Endothelial cell of umbilical vein (primary cell): Measurements from ENCODE around the gene INO80C. TPM values are rescaled to one million over a fixed set of nuclear protein-coding genes. Genes with fewer than 3 reads are reported as not detected.

Source experiments
- BruUV-seq: library from RNA; stranded (reverse); fragments of 400-500 nt; replicated peaks from 2 replicates; lab custom pipeline; 2021; lab: Mats Ljungman, UMichigan
- CTCF ChIA-PET: fragments of 300-600, 350-600 bp; sonication (Branson Sonifier 250); formaldehyde crosslinking; loops from one replicate; lab custom pipeline; 2021; ENCODE audit warnings: antibody characterized with exemption, inconsistent platforms; lab: Charles Lee
- POLR2A ChIA-PET: fragments of 300-600, 350-600 bp; sonication (Branson Sonifier 250); formaldehyde crosslinking; loops from one replicate; lab custom pipeline; 2021; ENCODE audit warnings: antibody characterized with exemption, inconsistent platforms; lab: Charles Lee
- DNase-seq: peaks from one replicate; pipeline ENCODE4 v3.0.0-alpha.2; 2011; ENCODE audit warnings: low read depth, low spot score
- FAIRE-seq: peaks from 2 replicates; lab custom pipeline; 2011; peaks lifted over from hg19 to GRCh38; lab: Jason Lieb, UNC
- H2AFZ ChIP-seq: 2 replicates; pipeline ENCODE4 v1.6.0; 2012; ENCODE audit warnings: low read depth, low read length, control low read depth, inconsistent platforms
- H3K27ac ChIP-seq: 2 replicates; pipeline ENCODE4 v1.5.1; 2011; ENCODE audit warnings: low read depth, mild to moderate bottlenecking, control low read depth, low read length, moderate library complexity; ENCODE audit not compliant: insufficient read depth
- H3K27me3 ChIP-seq, 2 experiments: 2 replicates each; pipeline versions ENCODE4 v1.6.0 to v1.6.1; 2011; ENCODE audit warnings: low read length in 2 of 2, mixed read lengths in 1 of 2; ENCODE audit not compliant: control insufficient read depth in 2 of 2, insufficient read depth in 2 of 2
- H3K36me3 ChIP-seq, 2 experiments: 2 replicates in 1 of 2; 3 replicates in 1 of 2; pipeline ENCODE4 v1.5.1; 2011; ENCODE audit warnings: low read length in 2 of 2, mild to moderate bottlenecking in 1 of 2, moderate library complexity in 1 of 2; ENCODE audit not compliant: control insufficient read depth in 2 of 2, insufficient read depth in 2 of 2; ENCODE audit errors: extremely low read depth in 1 of 2
- H3K4me1 ChIP-seq: 3 replicates; pipeline ENCODE4 v1.5.1; 2011; ENCODE audit warnings: mild to moderate bottlenecking, low read length; ENCODE audit not compliant: control insufficient read depth, insufficient read depth; ENCODE audit errors: extremely low read depth
- H3K4me2 ChIP-seq: 2 replicates; pipeline ENCODE4 v1.6.1; 2011; ENCODE audit warnings: low read length, control low read depth, mixed read lengths; ENCODE audit not compliant: insufficient read depth
- H3K4me3 ChIP-seq, 3 experiments: fragments of 200-600 bp in 1 of 3; sonication (generic), shearing (Covaris generic) in 1 of 3; replicated peaks in 1 of 3; 2 replicates each; pipeline ENCODE4 v1.5.1; 2011 to 2016; ENCODE audit warnings: control low read depth in 3 of 3, low read length in 3 of 3, mild to moderate bottlenecking in 2 of 3, inconsistent platforms in 1 of 3, low read depth in 1 of 3, moderate library complexity in 1 of 3; ENCODE audit not compliant: insufficient read depth in 1 of 3
- H3K79me2 ChIP-seq: 2 replicates; pipeline ENCODE4 v1.6.0; 2012; ENCODE audit warnings: low read length, inconsistent platforms; ENCODE audit not compliant: control insufficient read depth, insufficient read depth
- H3K9ac ChIP-seq: replicated peaks from 2 replicates; pipeline ENCODE3; 2011; ENCODE audit warnings: low read length, control low read depth; ENCODE audit not compliant: insufficient read depth; ENCODE audit errors: extremely low read depth
- H3K9me1 ChIP-seq: replicated peaks from 3 replicates; pipeline ENCODE4 v1.6.0; 2011; ENCODE audit warnings: mild to moderate bottlenecking, low read length; ENCODE audit not compliant: control insufficient read depth, insufficient read depth; ENCODE audit errors: extremely low read depth
- H3K9me3 ChIP-seq: replicated peaks from 2 replicates; pipeline ENCODE4 v1.5.1; 2012; ENCODE audit warnings: low read length, inconsistent platforms; ENCODE audit not compliant: control insufficient read depth, insufficient read depth
- H4K20me1 ChIP-seq: replicated peaks from 2 replicates; pipeline ENCODE3; 2011; ENCODE audit warnings: mild to moderate bottlenecking, low read length; ENCODE audit not compliant: control insufficient read depth, insufficient read depth; ENCODE audit errors: extremely low read depth
- EZH2 ChIP-seq: IDR thresholded peaks from 2 replicates; pipeline ENCODE4 v1.6.1; 2012; ENCODE audit warnings: borderline replicate concordance, low read depth, mild to moderate bottlenecking, moderate library complexity, low read length, inconsistent platforms; ENCODE audit not compliant: severe bottlenecking
- FOS ChIP-seq: IDR thresholded peaks from 2 replicates; pipeline ENCODE4 v1.6.1; 2011; ENCODE audit warnings: mild to moderate bottlenecking, low read length, moderate library complexity, borderline replicate concordance; ENCODE audit not compliant: insufficient read depth
- GATA2 ChIP-seq: IDR thresholded peaks from 2 replicates; pipeline ENCODE4 v1.7.0; 2011; ENCODE audit warnings: low read depth, mild to moderate bottlenecking, moderate library complexity, mixed read lengths, low read length; ENCODE audit not compliant: insufficient read length, insufficient read depth
- JUN ChIP-seq: IDR thresholded peaks from 2 replicates; pipeline ENCODE4 v1.6.1; 2011; ENCODE audit warnings: borderline replicate concordance, low read depth; ENCODE audit not compliant: insufficient read length, insufficient read depth
- MYC ChIP-seq: IDR thresholded peaks from one replicate; pipeline ENCODE4 v1.6.1; 2011; ENCODE audit warnings: mild to moderate bottlenecking, low read depth, low read length
- POLR2A ChIP-seq: IDR thresholded peaks from 2 replicates; pipeline ENCODE4 v1.6.1; 2012; ENCODE audit warnings: low read depth, mild to moderate bottlenecking, control low read depth, low read length
- POLR2AphosphoS5 ChIP-seq: IDR thresholded peaks from 2 replicates; pipeline ENCODE4 v1.6.1; 2012; ENCODE audit warnings: low read depth, mild to moderate bottlenecking, control low read depth, low read length, moderate library complexity; ENCODE audit not compliant: insufficient read depth
- dilution Hi-C: fragments of 300-500 bp; cut with MboI; formaldehyde crosslinking; loops from one replicate; pipeline ENCODE4 v1.15.0; 2019; ENCODE audit warnings: low sequenced_read_pairs; ENCODE audit not compliant: extremely low pct_ligation_motif_present
- intact Hi-C: fragments of 100-400 bp; cut with micrococcal nuclease; formaldehyde crosslinking; loops from one replicate; pipeline ENCODE4 v1.10.0; 2022
- polyA plus RNA-seq, 4 experiments: library from polyadenylated mRNA; depleted of rRNA in 3 of 4; stranded (reverse) in 3 of 4; unstranded in 1 of 4; fragments of >200 nt; gene quantifications; 2 replicates each; pipeline versions ENCODE4 v1.2.1 to v1.2.3, GENCODE V29; 2011 to 2012; ENCODE audit warnings: missing spikeins in 1 of 4
- total RNA-seq: library from RNA; stranded (reverse); gene quantifications from 2 replicates; pipeline ENCODE4 v1.2.3, GENCODE V29; 2021
- TF ChIP-seq, protein P1 (sequence below): IDR thresholded peaks from 2 replicates; pipeline ENCODE4 v1.6.1; 2011; ENCODE audit not compliant: insufficient read depth, insufficient read length
- TF ChIP-seq, protein P2 (sequence below), 2 donors: IDR thresholded peaks; 1 replicate in 1 of 2; 2 replicates in 1 of 2; pipeline ENCODE4 v1.5.1; 2011; ENCODE audit warnings: low read length in 2 of 2, mild to moderate bottlenecking in 2 of 2, moderate library complexity in 2 of 2, control low read depth in 1 of 2, inconsistent platforms in 1 of 2, low read depth in 1 of 2; ENCODE audit not compliant: insufficient read depth in 1 of 2; ENCODE audit errors: extremely low read depth in 1 of 2

The INO80C gene
- total and polyA plus RNA-seq, 2 donors (not counting 3 experiments of a cell fraction or from before 2014, with no cell fraction given), result 43.4 to 56.0 TPM

DNA sequence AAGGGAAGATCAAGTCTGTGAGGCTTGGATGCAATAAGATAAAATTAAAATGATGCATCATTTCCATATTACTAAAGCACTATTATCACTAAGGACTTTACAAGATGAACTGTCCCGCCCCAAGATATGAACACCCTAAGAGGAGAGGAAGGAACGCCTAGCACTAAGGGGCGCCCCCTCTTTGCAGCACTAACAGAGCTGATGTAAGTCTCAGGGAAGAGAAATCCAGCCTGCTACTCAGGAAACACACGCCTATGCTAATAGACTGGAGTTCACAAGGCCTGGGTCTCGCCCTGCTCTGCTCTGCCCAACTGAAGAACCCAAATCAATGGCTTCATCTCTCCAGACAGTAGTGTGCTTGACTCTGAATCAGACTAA, 6.1 kb downstream of the INO80C start:
- ChIA-PET POLR2A (interaction anchor here (1.1 to 1.2 kb wide), 2 partner anchors 13 to 33 kb away, joined by 3 to 5 read pairs; no protein-coding TSS in a partner anchor), CTCF (interaction anchor here (1.2 to 3.8 kb wide), 5 partner anchors 11 to 24 kb away, joined by 3 to 23 read pairs (median 6); no protein-coding TSS in a partner anchor)
- no peak overlapping the region for H3K4me3 ChIP-seq
- peaks cover 56% of the 10 kb centered on the region for H3K79me2 ChIP-seq
- peaks cover 42% of the 10 kb centered on the region for H3K4me1 ChIP-seq
- peak; percentile 73 for FAIRE-seq
- H2AFZ ChIP-seq, result peak overlapping the region; percentile 14
- dilution Hi-C loops (no loop called here), intact Hi-C loops (loop anchor here (10.0 kb wide), 1 partner anchor 223 kb away; no protein-coding TSS in a partner anchor)
- no peaks in the 10 kb centered on the region for H3K9me1 ChIP-seq
- no peak for TF ChIP-seq MYC
- no peak overlapping the region for H3K9ac ChIP-seq
- BruUV-seq, result no TSS peak
- no peaks in the 10 kb centered on the region for H3K27me3 ChIP-seq
- no peaks in the 10 kb centered on the region for H3K36me3 ChIP-seq
- peak overlapping the region; percentile 28 for H3K27ac ChIP-seq
- peak; percentile 47 for DNase-seq
- peak overlapping the region; percentile 1 for H3K4me2 ChIP-seq
- no peaks in the 10 kb centered on the region for H3K9me3 ChIP-seq
- H4K20me1 ChIP-seq, result no peaks in the 10 kb centered on the region

DNA sequence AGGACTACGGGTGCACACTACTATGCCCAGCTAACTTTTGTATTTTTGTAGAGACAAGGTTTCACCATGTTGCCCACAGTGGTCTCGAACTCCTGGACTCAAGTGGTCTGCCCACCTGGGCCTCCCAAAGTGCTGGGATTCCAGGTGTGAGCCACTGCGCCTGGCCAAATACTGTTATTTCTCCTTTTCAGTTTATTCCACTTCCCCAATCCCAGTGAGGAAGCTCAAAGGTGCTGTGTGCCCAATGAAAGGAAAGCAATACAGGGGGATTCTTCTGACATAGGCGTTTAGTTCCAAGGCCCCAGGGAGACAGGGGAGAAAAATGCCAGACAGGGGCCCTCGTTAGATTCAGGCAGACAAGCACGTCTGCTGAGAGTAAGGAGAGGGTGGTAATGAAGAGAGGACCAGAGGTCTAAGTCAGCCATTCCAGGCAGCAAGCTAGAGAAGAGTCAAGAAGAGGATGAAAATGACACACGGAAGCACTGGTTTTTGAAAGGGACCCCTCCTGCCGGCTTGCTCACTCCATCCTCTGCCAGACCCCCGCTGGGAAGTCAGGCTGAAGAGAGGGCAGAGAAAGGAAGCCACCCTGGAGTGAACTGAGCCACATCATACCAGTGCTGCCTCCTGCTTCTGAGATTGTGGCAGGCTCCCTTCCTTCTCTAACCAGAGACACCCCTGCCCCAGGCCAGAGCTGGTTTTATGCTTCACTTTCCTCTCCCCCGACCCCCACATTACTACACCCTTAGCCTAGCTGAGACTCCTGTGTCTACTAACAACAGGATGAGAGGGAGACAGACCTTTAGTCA, 6.7 kb downstream of the INO80C start:
- ChIA-PET POLR2A (interaction anchor here (1.1 to 1.2 kb wide), 2 partner anchors 12 to 32 kb away, joined by 3 to 5 read pairs; no protein-coding TSS in a partner anchor), CTCF (interaction anchor here (1.0 to 3.8 kb wide), 6 partner anchors 11 to 459 kb away, joined by 3 to 23 read pairs (median 6); no protein-coding TSS in a partner anchor)
- FAIRE-seq, result no peak
- peak overlapping the region; percentile 15 for H3K27ac ChIP-seq
- peaks cover 36% of the 10 kb centered on the region for H3K4me1 ChIP-seq
- H3K36me3 ChIP-seq, result no peaks in the 10 kb centered on the region
- H3K27me3 ChIP-seq, result no peaks in the 10 kb centered on the region
- intact Hi-C loops, result loop anchor here (1.0 to 10.0 kb wide), 2 partner anchors 12 to 224 kb away; no protein-coding TSS in a partner anchor
- BruUV-seq, result no TSS peak
- H4K20me1 ChIP-seq, result no peaks in the 10 kb centered on the region
- no peak for DNase-seq
- H3K9me3 ChIP-seq, result no peaks in the 10 kb centered on the region
- no peak overlapping the region for H3K4me3 ChIP-seq
- no peak overlapping the region for H3K9ac ChIP-seq
- no peaks in the 10 kb centered on the region for H3K9me1 ChIP-seq
- TF ChIP-seq POLR2AphosphoS5, result no peak
- no peak for TF ChIP-seq MYC
- TF ChIP-seq JUN, result no peak
- TF ChIP-seq EZH2, result no peak
- TF ChIP-seq GATA2, result no peak
- TF ChIP-seq POLR2A, result no peak
- TF ChIP-seq, protein P1, sequence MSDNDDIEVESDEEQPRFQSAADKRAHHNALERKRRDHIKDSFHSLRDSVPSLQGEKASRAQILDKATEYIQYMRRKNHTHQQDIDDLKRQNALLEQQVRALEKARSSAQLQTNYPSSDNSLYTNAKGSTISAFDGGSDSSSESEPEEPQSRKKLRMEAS, result no peak
- TF ChIP-seq, protein P2, sequence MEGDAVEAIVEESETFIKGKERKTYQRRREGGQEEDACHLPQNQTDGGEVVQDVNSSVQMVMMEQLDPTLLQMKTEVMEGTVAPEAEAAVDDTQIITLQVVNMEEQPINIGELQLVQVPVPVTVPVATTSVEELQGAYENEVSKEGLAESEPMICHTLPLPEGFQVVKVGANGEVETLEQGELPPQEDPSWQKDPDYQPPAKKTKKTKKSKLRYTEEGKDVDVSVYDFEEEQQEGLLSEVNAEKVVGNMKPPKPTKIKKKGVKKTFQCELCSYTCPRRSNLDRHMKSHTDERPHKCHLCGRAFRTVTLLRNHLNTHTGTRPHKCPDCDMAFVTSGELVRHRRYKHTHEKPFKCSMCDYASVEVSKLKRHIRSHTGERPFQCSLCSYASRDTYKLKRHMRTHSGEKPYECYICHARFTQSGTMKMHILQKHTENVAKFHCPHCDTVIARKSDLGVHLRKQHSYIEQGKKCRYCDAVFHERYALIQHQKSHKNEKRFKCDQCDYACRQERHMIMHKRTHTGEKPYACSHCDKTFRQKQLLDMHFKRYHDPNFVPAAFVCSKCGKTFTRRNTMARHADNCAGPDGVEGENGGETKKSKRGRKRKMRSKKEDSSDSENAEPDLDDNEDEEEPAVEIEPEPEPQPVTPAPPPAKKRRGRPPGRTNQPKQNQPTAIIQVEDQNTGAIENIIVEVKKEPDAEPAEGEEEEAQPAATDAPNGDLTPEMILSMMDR (IDR thresholded peaks at IDR 0.05; ENCODE audit: extremely low read depth in 1 of 2, insufficient read depth in 1 of 2, low read depth in 1 of 2, low read length in 2 of 2), result no peak
- TF ChIP-seq FOS, result no peak
- H3K4me2 ChIP-seq, result peak overlapping the region; percentile 1
- peak overlapping the region; percentile 3 for H2AFZ ChIP-seq
- dilution Hi-C loops, result no loop called here
- peaks cover 50% of the 10 kb centered on the region for H3K79me2 ChIP-seq
